T-cell (primary cell): Measurements from ENCODE around the gene SCAI. TPM values are rescaled to one million over a fixed set of nuclear protein-coding genes. Genes with fewer than 3 reads are reported as not detected.
"Not testable (repeated sequence)": the region's sequence is repeated elsewhere in the genome, so short reads cannot be mapped to it uniquely, and the experiment has no call there.

Source experiments
- ATAC-seq, 4 experiments: fragments of 200-7000 bp in 3 of 4; fragments of 150-1000 bp in 1 of 4; cut with Tn5 transposase; replicated peaks in 1 of 4; 1 replicate in 3 of 4; 2 replicates in 1 of 4; pipeline ENCODE4 v1.10.0; 2021; ENCODE audit warnings: moderate library complexity in 3 of 4, mild to moderate bottlenecking in 2 of 4, moderate number of reproducible peaks in 1 of 4
- CTCF ChIA-PET, 2 donors: fragments of 300-600 bp; sonication (Branson Sonifier 250); formaldehyde crosslinking; loops; one replicate each; lab custom pipeline; 2022; ENCODE audit warnings: antibody characterized with exemption in 2 of 2; lab: Charles Lee
- POLR2A ChIA-PET, 2 donors: fragments of 300-600 bp; sonication (Branson Sonifier 250); formaldehyde crosslinking; loops; one replicate each; lab custom pipeline; 2022; ENCODE audit warnings: antibody characterized with exemption in 2 of 2; lab: Charles Lee
- DNase-seq, 35 experiments: peaks; one replicate each; pipeline versions ENCODE4 v3.0.0 to v3.0.0-alpha.2; 2013 to 2023
- H3K27ac ChIP-seq: one replicate; pipeline ENCODE4 v1.5.1; 2013; ENCODE audit warnings: low read length
- H3K27me3 ChIP-seq, 2 experiments: replicated peaks in 1 of 2; 1 replicate in 1 of 2; 2 replicates in 1 of 2; pipeline versions ENCODE4 v1.6.1 to v1.7.0; 2013; ENCODE audit warnings: low read length in 1 of 2, mixed read lengths in 1 of 2; ENCODE audit not compliant: control insufficient read depth in 2 of 2, insufficient read depth in 2 of 2; ENCODE audit errors: extremely low read depth in 1 of 2
- H3K36me3 ChIP-seq, 2 donors: 1 replicate in 1 of 2; 2 replicates in 1 of 2; pipeline versions ENCODE4 v1.6.1 to v1.7.0; 2013; ENCODE audit warnings: low read length in 1 of 2; ENCODE audit not compliant: control insufficient read depth in 2 of 2, insufficient read depth in 1 of 2; ENCODE audit errors: extremely low read depth in 1 of 2
- H3K4me1 ChIP-seq, 2 experiments: 1 replicate in 1 of 2; 2 replicates in 1 of 2; pipeline versions ENCODE4 v1.6.1 to v1.7.0; 2013; ENCODE audit warnings: low read length in 2 of 2, mixed read lengths in 1 of 2; ENCODE audit not compliant: insufficient read depth in 2 of 2, control insufficient read depth in 1 of 2; ENCODE audit errors: extremely low read depth in 1 of 2
- H3K4me3 ChIP-seq, 2 donors: 1 replicate in 1 of 2; 2 replicates in 1 of 2; pipeline versions ENCODE4 v1.5.1 to v1.7.0; 2013; ENCODE audit warnings: mild to moderate bottlenecking in 2 of 2, low read length in 1 of 2, moderate library complexity in 1 of 2; ENCODE audit not compliant: control insufficient read depth in 1 of 2; ENCODE audit errors: extremely low read depth in 1 of 2
- H3K9me3 ChIP-seq: 2 replicates; pipeline ENCODE4 v1.7.0; 2013
- H3K27ac Mint-ChIP-seq, 2 donors: one replicate each; pipeline ENCODE4 v1.8.0; 2020 to 2021; ENCODE audit warnings: mild to moderate bottlenecking in 2 of 2, mixed read lengths in 2 of 2
- H3K27me3 Mint-ChIP-seq, 2 donors: one replicate each; pipeline ENCODE4 v1.8.0; 2021 to 2022; ENCODE audit warnings: mixed read lengths in 2 of 2
- H3K36me3 Mint-ChIP-seq: one replicate; pipeline ENCODE4 v1.8.0; 2021; ENCODE audit warnings: mixed read lengths
- H3K4me1 Mint-ChIP-seq, 3 donors: one replicate each; pipeline ENCODE4 v1.8.0; 2020 to 2022; ENCODE audit warnings: mixed read lengths in 3 of 3, mild to moderate bottlenecking in 1 of 3
- H3K4me3 Mint-ChIP-seq, 3 donors: one replicate each; pipeline ENCODE4 v1.8.0; 2020 to 2022; ENCODE audit warnings: mild to moderate bottlenecking in 3 of 3, mixed read lengths in 3 of 3, moderate library complexity in 3 of 3
- H3K9me3 Mint-ChIP-seq, 3 donors: one replicate each; pipeline ENCODE4 v1.8.0; 2020 to 2022; ENCODE audit warnings: mixed read lengths in 3 of 3
- WGBS: methylation state at CpG from one replicate; pipeline ENCODE4 v1.1.5; 2013; ENCODE audit warnings: missing lambda C conversion rate; ENCODE audit not compliant: insufficient coverage; 5-methylcytosine and 5-hydroxymethylcytosine counted together
- total RNA-seq, 35 experiments: library from RNA in 6 of 35; stranded (reverse) in 6 of 35; fragments of 120-200 nt in 1 of 35; gene quantifications; one replicate each; pipeline versions ENCODE4 v1.2.1 to v1.2.4 and lab custom pipeline; 2013 to 2026

SCAI gene
- total RNA-seq, 5 donors from 2014 or later (not counting 1 experiment from before 2014, with no cell fraction given) = 11.4 to 14.3 (median 13.3) TPM

GRCh38 chr9:125172031-125172755 is 28.9 kb upstream of the SCAI start:
- CTCF ChIA-PET = no interaction called here
- H3K27me3 ChIP-seq = no peaks in the 10 kb centered on the region
- no peak overlapping the region for H3K4me3 Mint-ChIP-seq
- no peak overlapping the region for H3K4me3 ChIP-seq
- no peaks in the 10 kb centered on the region for H3K9me3 Mint-ChIP-seq
- no peaks in the 10 kb centered on the region for H3K27me3 Mint-ChIP-seq
- no peak for ATAC-seq
- H3K27ac ChIP-seq = no peak overlapping the region
- no CpG with 5 or more reads among the region's 6 CpGs for WGBS
- POLR2A ChIA-PET = no interaction called here
- peak overlapping the region; percentile 77 to 84 for H3K27ac Mint-ChIP-seq
- peaks cover 28% of the 10 kb centered on the region for H3K36me3 Mint-ChIP-seq
- DNase-seq = no peak
- H3K4me1 Mint-ChIP-seq = peaks cover 51 to 63% (median 53%) of the 10 kb centered on the region in 3 donors
- no peaks in the 10 kb centered on the region for H3K9me3 ChIP-seq
- peaks cover 8 to 16% of the 10 kb centered on the region in 2 experiments for H3K4me1 ChIP-seq
- H3K36me3 ChIP-seq = peaks cover 0 to 27% of the 10 kb centered on the region in 2 donors

GRCh38 chr9:125169895-125170294 is 26.6 kb upstream of the SCAI start:
- peaks cover 28% of the 10 kb centered on the region for H3K36me3 Mint-ChIP-seq
- POLR2A ChIA-PET = no interaction called here

GRCh38 chr9:125166762-125167161 is 23.4 kb upstream of the SCAI start:
- Mint-ChIP-seq H3K4me3 (no peak overlapping the region), H3K27me3 (no peaks in the 10 kb centered on the region), H3K9me3 (no peaks in the 10 kb centered on the region), H3K4me1 (peaks cover 16 to 25% (median 23%) of the 10 kb centered on the region in 3 donors), H3K27ac (no peak overlapping the region), H3K36me3 (peaks cover 18% of the 10 kb centered on the region)
- H3K4me3 ChIP-seq = no peak overlapping the region
- no peak overlapping the region for H3K27ac ChIP-seq
- peaks cover 0 to 20% of the 10 kb centered on the region in 2 donors for H3K36me3 ChIP-seq
- POLR2A ChIA-PET = interaction anchor here in 1 of 2 donors (0.6 kb wide), 1 partner anchor 14 kb away, joined by 3 read pairs; no protein-coding TSS in a partner anchor
- DNase-seq (no peak), ATAC-seq (no peak)
- CTCF ChIA-PET = no interaction called here
- no peaks in the 10 kb centered on the region for H3K9me3 ChIP-seq
- H3K27me3 ChIP-seq = no peaks in the 10 kb centered on the region
- H3K4me1 ChIP-seq = peaks cover 0 to under 1% of the 10 kb centered on the region in 2 experiments
- no CpG with 5 or more reads among the region's 2 CpGs for WGBS

More at GRCh38 chr9:125169895-125170294, 26.6 kb upstream of the SCAI start:
- Histone ChIP-seq H3K27ac (no peak overlapping the region), H3K4me1 (peaks cover 8 to 12% of the 10 kb centered on the region in 2 experiments), H3K4me3 (no peak overlapping the region), H3K9me3 (no peaks in the 10 kb centered on the region), H3K27me3 (no peaks in the 10 kb centered on the region), H3K36me3 (peaks cover 0 to 27% of the 10 kb centered on the region in 2 donors)
- DNase-seq (no peak), ATAC-seq (no peak)
- Mint-ChIP-seq H3K4me1 (peaks cover 43 to 44% (median 43%) of the 10 kb centered on the region in 3 donors), H3K27me3 (no peaks in the 10 kb centered on the region), H3K9me3 (no peaks in the 10 kb centered on the region), H3K4me3 (no peak overlapping the region), H3K27ac (peak overlapping the region in 1 of 2 donors; percentile 23)
- CTCF ChIA-PET = no interaction called here

GRCh38 chr9:125162891-125163290 is 19.6 kb upstream of the SCAI start:
- H3K4me3 ChIP-seq, DNase-seq, H3K4me1 ChIP-seq, H3K36me3 Mint-ChIP-seq, H3K27ac ChIP-seq, H3K9me3 Mint-ChIP-seq, H3K27me3 Mint-ChIP-seq, ATAC-seq, H3K9me3 ChIP-seq, H3K27me3 ChIP-seq, CTCF ChIA-PET, H3K4me3 Mint-ChIP-seq: not testable (repeated sequence)
- POLR2A ChIA-PET = interaction anchor here in 1 of 2 donors (0.7 kb wide), 1 partner anchor 139 kb away, joined by 3 read pairs; no protein-coding TSS in a partner anchor
- WGBS = 93% methylated on average over 4 of the region's 6 CpGs
- peaks cover 0 to 10% of the 10 kb centered on the region in 2 donors for H3K36me3 ChIP-seq
- Mint-ChIP-seq H3K4me1 (peaks cover 6 to 18% (median 14%) of the 10 kb centered on the region in 3 donors), H3K27ac (peak overlapping the region in 1 of 2 donors; percentile 14)

GRCh38 chr9:125161284-125161918 is 18.1 kb upstream of the SCAI start:
- Histone ChIP-seq H3K36me3 (peaks cover 0 to 21% of the 10 kb centered on the region in 2 donors), H3K27ac (no peak overlapping the region), H3K4me1 (no peaks in the 10 kb centered on the region), H3K9me3 (no peaks in the 10 kb centered on the region), H3K27me3 (no peaks in the 10 kb centered on the region), H3K4me3 (no peak overlapping the region)
- no peaks in the 10 kb centered on the region for H3K27me3 Mint-ChIP-seq
- DNase-seq (no peak), ATAC-seq (no peak)
- 86% methylated on average over 1 of the region's 3 CpGs for WGBS
- H3K36me3 Mint-ChIP-seq = peaks cover 13% of the 10 kb centered on the region
- H3K4me1 Mint-ChIP-seq = peaks cover 5 to 14% (median 12%) of the 10 kb centered on the region in 3 donors
- H3K9me3 Mint-ChIP-seq = no peaks in the 10 kb centered on the region
- H3K27ac Mint-ChIP-seq = peak overlapping the region in 1 of 2 donors; percentile 44
- no peak overlapping the region for H3K4me3 Mint-ChIP-seq
- CTCF ChIA-PET = no interaction called here
- POLR2A ChIA-PET = no interaction called here

GRCh38 chr9:125160750-125161149 is 17.4 kb upstream of the SCAI start:
- Mint-ChIP-seq H3K27ac (no peak overlapping the region), H3K36me3 (peaks cover 13% of the 10 kb centered on the region), H3K9me3 (no peaks in the 10 kb centered on the region), H3K27me3 (no peaks in the 10 kb centered on the region), H3K4me3 (no peak overlapping the region), H3K4me1 (peaks cover 5 to 14% (median 10%) of the 10 kb centered on the region in 3 donors)
- CTCF ChIA-PET = no interaction called here
- DNase-seq (no peak), ATAC-seq (no peak)
- Histone ChIP-seq H3K36me3 (peaks cover 0 to 20% of the 10 kb centered on the region in 2 donors), H3K4me3 (no peak overlapping the region), H3K9me3 (no peaks in the 10 kb centered on the region), H3K4me1 (no peaks in the 10 kb centered on the region), H3K27me3 (no peaks in the 10 kb centered on the region), H3K27ac (no peak overlapping the region)
- POLR2A ChIA-PET = no interaction called here
